Esophagus muscularis mucosa (tissue), 4 donors: ENCODE measurements around the gene PNPLA1.

Experiments
- EP300 ChIP-seq: sonication (generic); formaldehyde crosslinking; IDR thresholded peaks from one replicate; pipeline ENCODE4 v1.6.1; 2017; ENCODE audit warnings: antibody characterized with exemption
- POLR2A ChIP-seq: fragments of 450-650 bp; IDR thresholded peaks from one replicate; pipeline ENCODE4 v1.6.1; 2017; ENCODE audit warnings: antibody characterized with exemption, moderate library complexity, mild to moderate bottlenecking, low read depth
- POLR2AphosphoS5 ChIP-seq, 2 donors: sonication (generic); formaldehyde crosslinking; IDR thresholded peaks; one replicate each; pipeline ENCODE4 v1.6.1; 2017; ENCODE audit warnings: antibody characterized with exemption in 2 of 2
- TF ChIP-seq, protein P1 (sequence below), 3 experiments: fragments of 200-600 bp in 2 of 3; fragments of 450-650 bp in 1 of 3; sonication (generic) in 2 of 3; IDR thresholded peaks; one replicate each; pipeline ENCODE4 v1.5.1; 2017 to 2019; ENCODE audit warnings: antibody characterized with exemption in 3 of 3, mild to moderate bottlenecking in 2 of 3, moderate library complexity in 1 of 3

DNA sequence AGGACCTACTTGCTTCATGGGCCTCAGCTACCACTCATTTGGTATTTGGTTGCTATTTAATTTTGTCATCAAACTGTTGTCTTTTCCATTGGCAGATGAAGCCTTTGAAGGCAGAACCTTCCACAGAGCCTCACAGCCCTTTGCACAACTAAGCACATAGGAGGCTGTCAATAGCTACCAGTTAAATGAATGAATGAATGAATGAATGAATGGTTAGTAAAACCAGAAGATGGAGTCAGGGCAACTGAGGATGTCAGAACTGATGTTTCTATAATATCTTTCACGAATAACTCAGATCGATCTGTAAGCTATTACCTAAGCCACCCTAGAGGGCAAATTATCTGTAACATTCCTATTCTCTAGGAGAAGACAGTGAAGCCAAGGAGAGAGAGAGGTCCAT lies 47.8 kb downstream of the PNPLA1 start:
- TF ChIP-seq, protein P1, sequence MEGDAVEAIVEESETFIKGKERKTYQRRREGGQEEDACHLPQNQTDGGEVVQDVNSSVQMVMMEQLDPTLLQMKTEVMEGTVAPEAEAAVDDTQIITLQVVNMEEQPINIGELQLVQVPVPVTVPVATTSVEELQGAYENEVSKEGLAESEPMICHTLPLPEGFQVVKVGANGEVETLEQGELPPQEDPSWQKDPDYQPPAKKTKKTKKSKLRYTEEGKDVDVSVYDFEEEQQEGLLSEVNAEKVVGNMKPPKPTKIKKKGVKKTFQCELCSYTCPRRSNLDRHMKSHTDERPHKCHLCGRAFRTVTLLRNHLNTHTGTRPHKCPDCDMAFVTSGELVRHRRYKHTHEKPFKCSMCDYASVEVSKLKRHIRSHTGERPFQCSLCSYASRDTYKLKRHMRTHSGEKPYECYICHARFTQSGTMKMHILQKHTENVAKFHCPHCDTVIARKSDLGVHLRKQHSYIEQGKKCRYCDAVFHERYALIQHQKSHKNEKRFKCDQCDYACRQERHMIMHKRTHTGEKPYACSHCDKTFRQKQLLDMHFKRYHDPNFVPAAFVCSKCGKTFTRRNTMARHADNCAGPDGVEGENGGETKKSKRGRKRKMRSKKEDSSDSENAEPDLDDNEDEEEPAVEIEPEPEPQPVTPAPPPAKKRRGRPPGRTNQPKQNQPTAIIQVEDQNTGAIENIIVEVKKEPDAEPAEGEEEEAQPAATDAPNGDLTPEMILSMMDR (IDR thresholded peaks at IDR 0.05) = no peak
- TF ChIP-seq POLR2AphosphoS5 (IDR thresholded peaks at IDR 0.05) (no peak), EP300 (no peak), POLR2A (no peak)
